Natural killer cell (primary cell): ENCODE measurements around the gene MPRIP. TPM values are rescaled to one million over a fixed set of nuclear protein-coding genes. Genes with fewer than 3 reads are reported as not detected.

Experiments
- ATAC-seq, 3 donors: fragments of 150-1000 bp in 2 of 3; fragments of 200-7000 bp in 1 of 3; cut with Tn5 transposase; 1 replicate in 1 of 3; 2 replicates in 2 of 3; pipeline ENCODE4 v1.10.0; 2021; ENCODE audit warnings: mild to moderate bottlenecking in 2 of 3, moderate library complexity in 2 of 3
- DNase-seq, 2 donors: peaks; one replicate each; pipeline versions ENCODE4 v3.0.0 to v3.0.0-alpha.2; 2013 to 2021; ENCODE audit warnings: mixed read lengths in 1 of 2
- H3K27ac ChIP-seq: one replicate; pipeline ENCODE4 v1.5.1; 2013; ENCODE audit warnings: mild to moderate bottlenecking, low read length
- H3K27me3 ChIP-seq: one replicate; pipeline ENCODE4 v1.6.1; 2013; ENCODE audit warnings: low read length; ENCODE audit not compliant: control insufficient read depth, insufficient read depth
- H3K36me3 ChIP-seq: one replicate; pipeline ENCODE4 v1.6.1; 2013; ENCODE audit warnings: low read length; ENCODE audit not compliant: control insufficient read depth, insufficient read depth
- H3K4me1 ChIP-seq: one replicate; pipeline ENCODE4 v1.6.1; 2013; ENCODE audit warnings: low read length; ENCODE audit not compliant: control insufficient read depth, insufficient read depth
- H3K4me3 ChIP-seq: one replicate; pipeline ENCODE4 v1.5.1; 2013; ENCODE audit warnings: low read length
- H3K9me3 ChIP-seq: one replicate; pipeline ENCODE4 v1.6.1; 2013; ENCODE audit warnings: low read length; ENCODE audit not compliant: control insufficient read depth, insufficient read depth
- H3K27ac Mint-ChIP-seq, 2 donors: one replicate each; pipeline ENCODE4 v1.8.0; 2022; ENCODE audit warnings: mild to moderate bottlenecking in 2 of 2, mixed read lengths in 2 of 2, moderate library complexity in 1 of 2
- H3K27me3 Mint-ChIP-seq, 2 donors: one replicate each; pipeline ENCODE4 v1.8.0; 2022; ENCODE audit warnings: low read depth in 2 of 2, mixed read lengths in 2 of 2
- H3K36me3 Mint-ChIP-seq: one replicate; pipeline ENCODE4 v1.8.0; 2022; ENCODE audit warnings: mixed read lengths
- H3K4me1 Mint-ChIP-seq, 2 donors: one replicate each; pipeline ENCODE4 v1.8.0; 2022; ENCODE audit warnings: mixed read lengths in 2 of 2
- H3K4me3 Mint-ChIP-seq: one replicate; pipeline ENCODE4 v1.8.0; 2022; ENCODE audit warnings: mild to moderate bottlenecking, moderate library complexity, mixed read lengths
- H3K9me3 Mint-ChIP-seq, 2 donors: one replicate each; pipeline ENCODE4 v1.8.0; 2022; ENCODE audit warnings: mixed read lengths in 2 of 2
- WGBS: methylation state at CpG from one replicate; pipeline ENCODE4 v1.1.7; 2013; ENCODE audit warnings: missing lambda C conversion rate; ENCODE audit not compliant: insufficient coverage; 5-methylcytosine and 5-hydroxymethylcytosine counted together
- intact Hi-C: fragments of 100-400 bp; cut with micrococcal nuclease; formaldehyde crosslinking; loops from one replicate; pipeline ENCODE4 v1.14.2; 2022
- total RNA-seq, 4 donors: library from RNA; stranded (reverse); fragments of 120-200 nt in 1 of 4; gene quantifications; one replicate each; pipeline versions ENCODE4 v1.2.3 to v1.2.4, GENCODE V29; 2013 to 2022
- TF ChIP-seq, protein P1 (sequence below): fragments of 200-600 bp; IDR thresholded peaks from one replicate; pipeline ENCODE4 v1.8.0; 2022; ENCODE audit warnings: antibody characterized with exemption

Gene MPRIP
- total RNA-seq, 3 donors from 2014 or later (not counting 1 experiment from before 2014, with no cell fraction given), result 225 to 272 (median 229) TPM

GRCh38 chr17:17143501-17143900 lies 101.2 kb downstream of the MPRIP start:
- no peaks in the 10 kb centered on the region for H3K9me3 ChIP-seq
- no peak for ATAC-seq
- Mint-ChIP-seq H3K27me3 (no peaks in the 10 kb centered on the region), H3K9me3 (no peaks in the 10 kb centered on the region), H3K36me3 (peaks cover 7% of the 10 kb centered on the region), H3K27ac (no peak overlapping the region), H3K4me1 (peaks cover 14 to 17% of the 10 kb centered on the region in 2 donors), H3K4me3 (no peak overlapping the region)
- TF ChIP-seq, protein P1, sequence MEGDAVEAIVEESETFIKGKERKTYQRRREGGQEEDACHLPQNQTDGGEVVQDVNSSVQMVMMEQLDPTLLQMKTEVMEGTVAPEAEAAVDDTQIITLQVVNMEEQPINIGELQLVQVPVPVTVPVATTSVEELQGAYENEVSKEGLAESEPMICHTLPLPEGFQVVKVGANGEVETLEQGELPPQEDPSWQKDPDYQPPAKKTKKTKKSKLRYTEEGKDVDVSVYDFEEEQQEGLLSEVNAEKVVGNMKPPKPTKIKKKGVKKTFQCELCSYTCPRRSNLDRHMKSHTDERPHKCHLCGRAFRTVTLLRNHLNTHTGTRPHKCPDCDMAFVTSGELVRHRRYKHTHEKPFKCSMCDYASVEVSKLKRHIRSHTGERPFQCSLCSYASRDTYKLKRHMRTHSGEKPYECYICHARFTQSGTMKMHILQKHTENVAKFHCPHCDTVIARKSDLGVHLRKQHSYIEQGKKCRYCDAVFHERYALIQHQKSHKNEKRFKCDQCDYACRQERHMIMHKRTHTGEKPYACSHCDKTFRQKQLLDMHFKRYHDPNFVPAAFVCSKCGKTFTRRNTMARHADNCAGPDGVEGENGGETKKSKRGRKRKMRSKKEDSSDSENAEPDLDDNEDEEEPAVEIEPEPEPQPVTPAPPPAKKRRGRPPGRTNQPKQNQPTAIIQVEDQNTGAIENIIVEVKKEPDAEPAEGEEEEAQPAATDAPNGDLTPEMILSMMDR, result no peak
- H3K27me3 ChIP-seq, result no peaks in the 10 kb centered on the region
- no peak overlapping the region for H3K27ac ChIP-seq
- 96% methylated on average over 19 of the region's 19 CpGs for WGBS
- intact Hi-C loops, result no loop called here
- H3K36me3 ChIP-seq, result peaks cover 91% of the 10 kb centered on the region
- H3K4me3 ChIP-seq, result no peak overlapping the region
- DNase-seq, result no peak
- H3K4me1 ChIP-seq, result no peaks in the 10 kb centered on the region

- Histone ChIP-seq H3K36me3 (peaks cover 91% of the 10 kb centered on the region), H3K4me1 (no peaks in the 10 kb centered on the region), H3K9me3 (no peaks in the 10 kb centered on the region), H3K27me3 (no peaks in the 10 kb centered on the region), H3K4me3 (no peak overlapping the region), H3K27ac (no peak overlapping the region)
- TF ChIP-seq, protein P1, result no peak
- DNase-seq (no peak), ATAC-seq (no peak)
- H3K27ac Mint-ChIP-seq, result no peak overlapping the region
- 95% methylated on average over 4 of the region's 4 CpGs for WGBS
- H3K4me1 Mint-ChIP-seq, result peaks cover 14 to 17% of the 10 kb centered on the region in 2 donors
- intact Hi-C loops, result no loop called here
- peaks cover 7% of the 10 kb centered on the region for H3K36me3 Mint-ChIP-seq
- H3K9me3 Mint-ChIP-seq, result no peaks in the 10 kb centered on the region
- no peak overlapping the region for H3K4me3 Mint-ChIP-seq
- no peaks in the 10 kb centered on the region for H3K27me3 Mint-ChIP-seq
These were observed 101.8 kb downstream of the MPRIP start for GRCh38 chr17:17144061-17144460.

DNA sequence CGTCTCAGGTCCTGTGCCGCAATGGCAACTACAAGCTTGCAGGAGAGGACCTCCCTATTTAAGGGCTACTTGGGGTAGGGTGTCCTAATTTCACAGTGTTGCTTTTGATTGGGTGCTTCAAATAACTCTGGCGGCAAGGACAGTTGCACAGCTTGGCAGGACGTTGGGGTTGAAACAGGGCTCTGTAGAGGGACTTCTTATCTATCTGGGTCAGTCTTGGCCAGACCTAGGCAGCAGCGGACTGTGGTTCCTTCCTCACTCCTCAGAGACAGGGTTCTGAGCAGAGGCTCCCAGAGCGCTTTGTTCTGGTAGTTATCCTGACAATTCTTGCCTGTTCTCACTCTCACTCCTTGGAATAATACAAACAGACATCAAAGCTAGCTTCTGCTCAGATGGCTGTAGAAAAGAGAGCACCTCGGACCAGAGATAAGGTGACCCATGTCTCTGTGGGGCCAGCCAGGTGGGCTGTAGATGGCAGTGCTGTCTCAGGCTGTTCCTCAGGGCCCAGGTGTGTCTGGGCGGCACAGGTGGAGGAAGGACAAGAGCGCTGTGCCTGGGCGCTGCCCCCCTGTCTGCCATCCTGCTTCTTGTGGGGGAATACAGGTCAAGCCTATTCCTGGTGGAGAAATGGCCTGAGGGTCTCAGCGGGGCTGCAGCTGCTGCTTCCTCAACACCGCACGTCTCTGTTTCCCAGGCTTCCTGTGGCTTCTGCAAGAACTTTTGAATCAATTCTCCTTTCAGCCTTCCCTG lies 102.8 kb downstream of the MPRIP start:
- ATAC-seq (no peak), DNase-seq (no peak)
- Mint-ChIP-seq H3K27me3 (no peaks in the 10 kb centered on the region), H3K36me3 (peaks cover 9% of the 10 kb centered on the region), H3K9me3 (no peaks in the 10 kb centered on the region), H3K4me1 (peaks cover 14 to 17% of the 10 kb centered on the region in 2 donors), H3K27ac (peak overlapping the region; percentile 44 to 74), H3K4me3 (no peak overlapping the region)
- H3K36me3 ChIP-seq, result peaks cover 81% of the 10 kb centered on the region
- TF ChIP-seq, protein P1, result no peak
- H3K4me1 ChIP-seq, result no peaks in the 10 kb centered on the region
- no peak overlapping the region for H3K27ac ChIP-seq
- 65% methylated on average over 13 of the region's 13 CpGs for WGBS
- intact Hi-C loops, result no loop called here
- H3K27me3 ChIP-seq, result no peaks in the 10 kb centered on the region
- no peak overlapping the region for H3K4me3 ChIP-seq
- no peaks in the 10 kb centered on the region for H3K9me3 ChIP-seq
